ENCODE data around the gene SPTSSA. TPM values are rescaled to one million over a fixed set of nuclear protein-coding genes. Genes with fewer than 3 reads are reported as not detected.

Gene SPTSSA
- total RNA-seq, 2 donors from 2014 or later: 9.4 to 10.8 TPM

DNA sequence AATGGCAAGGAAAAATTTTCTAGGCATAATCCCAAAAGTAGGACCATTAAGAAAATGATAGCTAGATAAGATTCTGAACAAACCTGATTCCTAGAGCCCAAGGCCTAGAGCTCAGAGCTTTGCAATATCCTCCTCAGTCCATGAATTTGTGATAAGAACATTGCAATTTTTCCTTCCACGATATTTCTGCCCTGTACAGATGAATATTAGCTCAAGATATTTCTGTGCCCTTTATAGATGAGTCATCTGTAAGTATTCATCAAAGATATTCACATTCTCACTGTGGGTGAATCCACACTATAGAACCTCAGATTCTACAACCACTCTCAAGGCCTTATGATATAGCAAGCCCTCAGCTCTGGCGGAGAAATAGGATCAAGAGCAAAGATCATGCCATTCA is 40.0 kb upstream of the SPTSSA start:
- no peak for DNase-seq (ENCODE audit: low spot score)
- Histone ChIP-seq H3K27me3 (no peaks in the 10 kb centered on the region), H3K4me1 (peaks cover 0 to 7% of the 10 kb centered on the region in 2 donors), H3K4me3 (no peak overlapping the region), H3K36me3 (no peaks in the 10 kb centered on the region), H3K27ac (no peak overlapping the region), H3K9me3 (no peaks in the 10 kb centered on the region)
- TF ChIP-seq, protein P1, sequence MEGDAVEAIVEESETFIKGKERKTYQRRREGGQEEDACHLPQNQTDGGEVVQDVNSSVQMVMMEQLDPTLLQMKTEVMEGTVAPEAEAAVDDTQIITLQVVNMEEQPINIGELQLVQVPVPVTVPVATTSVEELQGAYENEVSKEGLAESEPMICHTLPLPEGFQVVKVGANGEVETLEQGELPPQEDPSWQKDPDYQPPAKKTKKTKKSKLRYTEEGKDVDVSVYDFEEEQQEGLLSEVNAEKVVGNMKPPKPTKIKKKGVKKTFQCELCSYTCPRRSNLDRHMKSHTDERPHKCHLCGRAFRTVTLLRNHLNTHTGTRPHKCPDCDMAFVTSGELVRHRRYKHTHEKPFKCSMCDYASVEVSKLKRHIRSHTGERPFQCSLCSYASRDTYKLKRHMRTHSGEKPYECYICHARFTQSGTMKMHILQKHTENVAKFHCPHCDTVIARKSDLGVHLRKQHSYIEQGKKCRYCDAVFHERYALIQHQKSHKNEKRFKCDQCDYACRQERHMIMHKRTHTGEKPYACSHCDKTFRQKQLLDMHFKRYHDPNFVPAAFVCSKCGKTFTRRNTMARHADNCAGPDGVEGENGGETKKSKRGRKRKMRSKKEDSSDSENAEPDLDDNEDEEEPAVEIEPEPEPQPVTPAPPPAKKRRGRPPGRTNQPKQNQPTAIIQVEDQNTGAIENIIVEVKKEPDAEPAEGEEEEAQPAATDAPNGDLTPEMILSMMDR (IDR thresholded peaks at IDR 0.05): no peak

DNA sequence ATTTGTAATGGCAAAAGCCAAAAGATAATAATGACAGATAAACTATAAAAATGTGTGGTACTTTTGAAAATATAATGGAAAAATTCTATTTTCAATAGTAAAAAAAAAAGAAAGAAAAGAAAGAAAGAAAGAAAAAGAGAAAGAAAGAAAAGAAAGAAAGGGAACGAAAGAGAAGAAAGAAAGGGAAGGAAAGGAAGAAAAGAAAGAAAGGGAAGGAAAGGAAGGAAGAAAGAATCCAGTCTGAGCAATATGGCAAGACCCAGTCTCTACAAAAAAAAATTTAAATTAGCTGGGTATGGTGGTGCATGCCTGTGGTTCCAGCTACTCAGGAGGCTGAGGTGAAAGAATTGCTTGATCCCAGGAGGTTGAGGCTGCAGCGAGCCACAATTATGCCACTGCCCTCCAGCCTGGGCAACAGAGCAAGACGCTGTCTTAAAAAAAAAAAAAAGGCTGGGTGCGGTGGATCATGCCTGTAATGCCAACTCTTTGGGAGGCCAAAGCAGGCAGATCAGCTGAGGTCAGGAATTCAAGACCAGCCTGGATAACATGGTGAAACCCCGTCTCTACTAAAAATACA is 39.1 kb upstream of the SPTSSA start:
- H3K36me3 ChIP-seq: no peaks in the 10 kb centered on the region
- DNase-seq (ENCODE audit: low spot score): no peak
- no peak overlapping the region for H3K4me3 ChIP-seq
- no peak overlapping the region for H3K27ac ChIP-seq
- H3K27me3 ChIP-seq: no peaks in the 10 kb centered on the region
- H3K4me1 ChIP-seq: peaks cover 0 to 7% of the 10 kb centered on the region in 2 donors
- no peaks in the 10 kb centered on the region for H3K9me3 ChIP-seq
- TF ChIP-seq, protein P1 (IDR thresholded peaks at IDR 0.05): no peak

DNA sequence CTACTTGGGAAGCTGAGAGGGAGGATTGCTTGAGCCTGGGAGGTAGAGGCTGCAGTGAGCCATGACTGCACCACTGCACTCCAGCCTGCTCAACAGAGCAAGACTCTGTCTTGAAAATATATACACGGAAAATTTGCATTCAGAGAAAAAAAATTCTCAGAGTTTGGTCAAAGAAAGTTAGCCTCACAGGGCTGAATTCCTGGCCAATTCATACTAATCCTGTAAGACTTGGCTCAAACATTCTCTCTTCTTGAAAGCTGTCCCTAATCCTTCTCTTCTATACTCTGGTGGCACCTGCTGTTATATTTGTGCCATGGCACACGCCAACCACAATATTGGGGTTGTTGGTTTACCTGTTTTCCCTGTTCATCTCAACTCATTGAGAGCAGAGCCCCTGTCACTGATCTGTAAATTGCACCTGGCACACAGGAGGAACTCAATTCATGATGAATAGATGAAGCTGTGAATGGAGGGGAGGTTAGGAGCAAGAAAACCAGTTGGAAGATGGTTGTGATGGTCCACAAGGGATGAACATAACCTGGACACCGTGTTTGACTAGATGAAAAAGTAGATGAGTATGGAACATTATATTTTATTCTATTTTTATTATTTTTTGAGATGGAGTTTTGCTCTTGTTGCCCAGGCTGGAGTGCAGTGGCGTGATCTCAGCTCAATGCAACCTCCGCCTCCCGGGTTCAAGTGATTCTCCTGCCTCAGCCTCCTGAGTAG is 36.8 kb upstream of the SPTSSA start:
- no peaks in the 10 kb centered on the region for H3K9me3 ChIP-seq
- H3K36me3 ChIP-seq: no peaks in the 10 kb centered on the region
- TF ChIP-seq, protein P1 (IDR thresholded peaks at IDR 0.05): peak in 1 of 2 donors; percentile 54
- H3K27ac ChIP-seq: no peak overlapping the region
- peaks cover 0 to 7% of the 10 kb centered on the region in 2 donors for H3K4me1 ChIP-seq
- no peak overlapping the region for H3K4me3 ChIP-seq
- no peak for DNase-seq (ENCODE audit: low spot score)
- no peaks in the 10 kb centered on the region for H3K27me3 ChIP-seq

DNA sequence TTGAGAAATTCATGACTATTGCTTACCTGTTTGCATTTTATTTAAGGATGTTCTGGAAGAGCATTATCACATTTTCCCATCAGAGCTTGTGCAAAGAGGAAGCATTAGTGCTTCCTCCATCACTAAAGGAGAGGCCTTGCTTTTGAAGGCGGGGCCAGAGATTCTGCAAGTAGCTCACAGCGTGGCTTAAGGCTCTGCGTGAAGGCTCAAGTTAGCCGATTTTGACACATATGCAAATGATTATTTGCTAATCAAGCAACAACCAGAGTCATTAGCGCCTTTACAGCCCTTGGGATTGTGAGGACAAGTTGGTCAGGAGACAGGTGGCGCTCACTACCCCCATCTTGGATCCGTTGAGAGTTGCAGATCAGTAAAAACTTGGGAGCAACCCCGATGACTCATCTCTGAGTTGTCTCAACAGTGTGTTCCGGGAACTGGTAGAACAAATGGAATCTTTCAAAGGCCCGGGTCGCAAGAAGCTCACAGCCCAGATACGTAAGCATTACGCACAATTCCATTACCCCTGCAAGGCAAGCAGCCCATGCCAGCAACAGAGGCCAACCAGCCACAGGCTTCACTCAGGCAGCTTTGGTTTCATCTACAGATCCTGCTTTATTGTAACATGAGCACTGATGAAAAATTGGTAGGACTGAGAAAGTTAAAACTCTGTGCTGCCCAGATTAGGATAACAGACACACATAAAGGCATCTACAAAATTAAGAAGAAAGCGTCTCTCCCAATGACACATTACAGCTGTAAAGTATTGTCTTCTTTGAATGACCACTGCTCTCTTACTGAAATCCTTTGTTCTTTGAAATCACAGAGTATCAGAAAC is 34.9 kb upstream of the SPTSSA start:
- DNase-seq (ENCODE audit: low spot score): peak; percentile 94
- Histone ChIP-seq H3K4me1 (peaks cover 0 to 7% of the 10 kb centered on the region in 2 donors), H3K27me3 (no peaks in the 10 kb centered on the region), H3K27ac (peak overlapping the region; percentile 73 to 76), H3K36me3 (no peaks in the 10 kb centered on the region), H3K4me3 (no peak overlapping the region), H3K9me3 (no peaks in the 10 kb centered on the region)
- TF ChIP-seq, protein P1 (IDR thresholded peaks at IDR 0.05): peak in 1 of 2 donors; percentile 50

DNA sequence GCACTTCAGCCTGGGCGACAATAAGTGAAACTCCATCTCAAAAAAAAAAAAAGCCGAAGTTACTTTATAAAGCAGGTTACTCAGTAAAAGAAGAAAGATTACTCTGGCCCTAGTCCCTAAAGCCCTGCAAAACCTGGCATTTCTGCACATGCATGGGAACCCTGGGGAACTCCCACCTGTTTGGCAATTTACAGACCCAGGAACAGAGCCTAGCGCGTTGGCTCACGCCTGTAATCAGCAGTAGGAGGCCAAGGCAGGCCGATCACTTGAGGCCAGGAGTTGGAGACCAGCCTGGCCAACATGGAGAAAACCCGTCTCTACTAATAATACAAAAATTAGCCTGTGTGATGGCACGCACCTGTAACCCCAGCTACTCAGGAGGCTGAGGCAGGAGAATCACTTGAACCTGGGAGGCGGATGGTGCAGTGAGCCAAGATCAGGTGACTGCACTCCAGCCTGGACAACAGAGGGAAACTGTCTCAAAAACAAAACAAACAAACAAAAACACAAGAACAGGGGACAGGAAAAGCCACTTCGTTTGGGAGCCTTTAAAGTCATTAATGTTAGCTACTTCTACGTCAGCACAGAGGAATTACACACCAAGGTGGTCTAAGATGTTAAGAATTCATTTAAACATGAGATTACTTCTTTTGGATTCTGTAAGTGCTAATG is 34.1 kb upstream of the SPTSSA start:
- peak; percentile 73 for DNase-seq (ENCODE audit: low spot score)
- Histone ChIP-seq H3K4me1 (peaks cover 0 to 7% of the 10 kb centered on the region in 2 donors), H3K9me3 (no peaks in the 10 kb centered on the region), H3K36me3 (no peaks in the 10 kb centered on the region), H3K27ac (peak overlapping the region in 1 of 2 donors; percentile 76), H3K27me3 (no peaks in the 10 kb centered on the region), H3K4me3 (no peak overlapping the region)
- TF ChIP-seq, protein P1 (IDR thresholded peaks at IDR 0.05): no peak

Measured in right atrium auricular region (tissue), 2 donors.